NAMALWA (cell line): ENCODE measurements around the gene CACHD1.

Experiments used
- DNase-seq: peaks from one replicate; pipeline ENCODE4 v3.0.0-alpha.2; 2015; ENCODE audit warnings: low spot score

CACHD1 gene

DNA sequence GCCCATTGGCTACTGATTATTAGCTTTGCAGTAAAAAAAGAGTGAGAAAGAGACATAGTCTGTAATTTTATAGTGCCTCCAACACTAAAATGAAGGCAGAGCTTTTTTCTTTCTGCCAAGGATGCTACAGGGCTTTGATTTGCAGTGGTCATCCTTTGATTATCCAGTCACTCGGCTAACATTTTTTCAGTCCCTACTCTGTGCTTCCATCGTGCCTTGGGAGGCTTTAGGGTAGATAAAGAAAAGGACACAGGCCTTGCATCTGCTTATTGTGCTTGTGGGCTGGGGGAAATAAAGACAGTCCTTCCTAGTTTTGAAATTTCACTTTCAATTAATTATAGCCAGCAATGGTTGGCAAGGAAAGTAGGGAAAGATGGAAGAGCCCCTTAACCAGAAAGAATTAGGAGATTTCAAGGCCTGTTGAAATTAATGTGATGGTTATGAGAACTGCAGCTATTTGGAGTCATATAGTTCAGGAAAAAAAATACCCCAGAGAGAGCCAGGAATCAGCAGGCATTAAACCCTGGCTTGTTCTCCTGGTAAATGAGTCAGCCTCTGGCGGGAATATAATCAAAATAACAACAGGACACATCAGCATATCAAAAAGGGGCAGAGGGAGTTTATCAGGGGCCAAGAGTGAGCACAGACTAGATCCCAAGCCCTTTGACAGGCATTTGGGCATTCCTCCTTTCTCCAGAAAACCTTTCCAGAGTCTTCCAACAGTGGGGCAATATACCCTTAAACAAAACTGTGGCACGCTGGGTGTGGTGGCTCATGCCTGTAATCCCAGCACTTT, 27.4 kb downstream of the CACHD1 start:
- DNase-seq: no peak

GRCh38 chr1:64498325-64498724, 28.4 kb downstream of the CACHD1 start:
- no peak for DNase-seq

DNA sequence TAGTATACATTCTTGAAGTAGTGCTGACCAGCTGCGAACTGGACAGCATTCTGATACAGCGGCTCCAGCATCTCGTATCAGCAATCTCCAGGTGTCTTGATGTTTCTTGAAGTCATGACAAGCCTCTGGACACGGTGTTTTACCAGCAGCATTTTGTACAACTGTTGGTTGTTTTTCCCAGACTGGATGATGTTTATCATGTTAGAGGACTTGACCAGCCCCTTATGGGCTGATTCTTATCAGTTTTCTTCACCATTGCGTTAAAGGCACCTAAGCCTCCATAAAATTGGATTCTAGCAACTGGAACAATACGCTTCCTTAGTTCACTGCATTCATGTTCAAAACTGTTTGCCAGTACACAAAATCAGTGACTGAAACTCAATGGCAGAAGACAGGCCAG, 29.1 kb downstream of the CACHD1 start:
- DNase-seq: no peak

DNA sequence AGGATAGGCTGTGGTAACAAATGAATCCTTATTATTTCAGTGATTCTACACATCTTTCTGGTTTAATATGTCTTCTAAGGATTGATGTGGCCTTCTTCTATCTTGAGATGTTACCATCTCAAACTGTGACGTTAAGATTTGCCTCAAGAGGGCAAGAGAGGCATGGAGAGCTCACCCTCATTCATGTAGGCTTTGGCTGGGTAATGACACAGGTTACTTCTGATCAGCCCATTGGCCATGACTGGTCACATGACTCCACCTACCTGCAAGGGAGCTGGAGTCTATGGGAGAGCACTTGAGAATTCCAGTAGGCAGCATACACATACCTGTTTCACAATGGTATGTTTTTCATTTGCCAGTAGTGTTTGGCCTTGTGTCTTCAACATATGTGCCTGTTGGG, 30.0 kb downstream of the CACHD1 start:
- DNase-seq: peak; percentile 27

DNA sequence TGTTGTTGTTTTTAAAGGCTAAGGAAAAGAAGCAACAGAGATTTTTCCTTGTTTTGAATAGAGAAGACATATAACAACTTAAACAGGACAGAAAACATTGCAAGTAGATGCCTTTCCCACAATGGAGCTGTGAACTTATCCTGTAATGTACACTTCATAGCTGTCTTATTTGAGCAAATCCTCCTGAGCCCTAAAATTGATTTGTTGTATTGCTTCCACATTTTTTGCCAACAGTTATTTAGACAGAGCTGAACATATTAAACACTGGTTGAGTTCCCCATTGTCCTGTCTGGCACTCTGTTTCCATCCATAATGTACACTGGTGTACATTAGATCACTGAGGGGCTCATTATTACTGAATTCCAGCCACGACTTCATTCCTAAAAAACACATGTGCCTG, 32.2 kb downstream of the CACHD1 start:
- DNase-seq: no peak

DNA sequence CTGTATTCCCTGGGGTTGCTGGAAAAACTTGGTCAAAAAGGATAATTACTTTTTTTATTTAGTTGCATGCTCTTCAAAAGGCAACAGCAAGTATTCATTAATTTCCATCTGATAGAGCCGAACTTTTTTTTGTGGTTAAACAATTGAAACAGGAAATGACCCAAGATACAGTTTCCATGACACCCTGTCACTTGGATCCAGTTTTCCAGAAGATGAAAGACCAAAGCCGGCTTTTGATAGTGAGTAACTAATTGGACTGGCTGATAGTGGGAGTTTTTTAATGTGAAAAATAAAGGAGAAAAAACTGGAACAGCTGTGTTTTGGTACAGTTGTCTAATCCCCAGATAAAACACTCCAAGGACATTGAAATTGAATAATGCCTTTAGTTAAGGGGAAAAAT, 33.0 kb downstream of the CACHD1 start:
- no peak for DNase-seq

DNA sequence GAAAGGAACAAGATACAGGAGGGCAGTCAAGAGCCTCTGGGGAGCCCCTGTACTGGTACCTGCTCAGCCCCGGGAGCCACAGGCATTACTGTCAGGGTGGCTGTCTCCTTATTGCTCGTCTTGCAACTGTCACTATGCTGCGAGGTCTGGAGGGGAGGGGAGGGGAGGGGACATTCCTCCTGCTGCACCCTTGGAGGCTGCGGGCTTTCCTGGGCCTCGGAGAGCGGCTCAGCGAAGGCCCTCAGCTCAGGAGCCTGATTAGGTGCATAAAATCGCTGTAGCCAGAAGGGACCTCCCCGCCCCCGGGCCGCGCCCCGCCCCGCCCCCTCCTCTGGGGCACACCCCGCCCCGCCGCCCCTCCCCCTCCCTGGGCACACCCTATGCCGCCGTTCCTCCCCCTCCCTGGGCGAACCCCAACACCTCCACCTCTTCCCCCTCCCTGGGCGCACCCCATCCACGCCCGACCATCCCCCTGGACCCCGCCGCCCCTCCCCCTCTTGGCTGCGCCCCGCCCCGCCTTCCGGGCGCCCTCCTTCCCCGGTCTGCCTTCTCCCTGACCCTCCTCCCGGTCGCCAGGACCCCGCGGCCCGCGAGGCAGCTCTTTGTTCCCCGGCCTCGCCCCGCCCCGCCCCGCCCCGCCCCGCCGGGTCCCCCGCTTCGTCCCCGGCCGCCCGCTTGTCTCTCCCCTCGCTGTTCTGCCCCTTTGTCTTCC, 35.5 kb downstream of the CACHD1 start:
- DNase-seq: no peak

- no peak for DNase-seq
Measured at GRCh38 chr1:64505944-64506655, 36.2 kb downstream of the CACHD1 start.

- no peak for DNase-seq
Measured at GRCh38 chr1:64508629-64509028, 38.7 kb downstream of the CACHD1 start.

GRCh38 chr1:64511044-64511443, 41.1 kb downstream of the CACHD1 start:
- DNase-seq: no peak

DNA sequence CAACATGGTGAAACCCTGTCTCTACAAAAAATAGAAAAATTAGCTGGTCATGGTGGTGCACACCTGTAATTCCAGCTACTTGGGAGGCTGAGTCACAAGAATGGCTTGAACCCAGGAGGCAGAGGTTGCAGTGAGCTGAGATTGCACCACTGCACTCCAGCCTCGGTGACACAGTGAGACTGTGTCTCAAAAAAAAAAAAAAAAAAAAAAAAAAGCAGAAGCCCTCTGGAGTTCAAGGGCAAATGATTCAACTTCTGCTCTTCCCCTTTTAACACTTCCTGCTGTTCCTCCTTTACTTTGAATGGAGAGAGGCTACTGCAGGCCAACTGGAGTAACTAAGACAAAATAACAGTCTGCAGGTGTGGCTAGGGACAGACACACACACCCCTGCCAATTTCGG, 42.3 kb downstream of the CACHD1 start:
- peak; percentile 14 for DNase-seq

DNA sequence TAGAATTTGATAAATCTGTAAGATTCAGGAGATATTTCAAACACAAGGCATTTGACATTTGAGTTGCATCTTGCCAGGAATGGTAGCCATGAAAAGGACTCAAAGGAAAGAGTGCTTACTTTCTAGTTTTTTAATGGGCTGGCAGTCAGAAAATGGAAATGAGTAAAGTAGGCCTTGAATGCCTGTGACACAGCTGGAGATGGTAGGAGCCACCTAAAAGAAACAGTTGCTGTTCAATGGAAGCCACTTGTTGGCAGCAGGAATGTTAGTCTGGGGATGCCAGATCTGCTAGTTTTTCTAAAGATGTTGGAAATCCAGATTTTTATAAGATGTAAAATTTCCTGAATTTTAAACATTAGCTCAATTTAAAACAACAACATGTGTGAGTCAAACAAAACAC, 43.6 kb downstream of the CACHD1 start:
- no peak for DNase-seq

GRCh38 chr1:64514197-64514765, 44.4 kb downstream of the CACHD1 start:
- no peak for DNase-seq

DNA sequence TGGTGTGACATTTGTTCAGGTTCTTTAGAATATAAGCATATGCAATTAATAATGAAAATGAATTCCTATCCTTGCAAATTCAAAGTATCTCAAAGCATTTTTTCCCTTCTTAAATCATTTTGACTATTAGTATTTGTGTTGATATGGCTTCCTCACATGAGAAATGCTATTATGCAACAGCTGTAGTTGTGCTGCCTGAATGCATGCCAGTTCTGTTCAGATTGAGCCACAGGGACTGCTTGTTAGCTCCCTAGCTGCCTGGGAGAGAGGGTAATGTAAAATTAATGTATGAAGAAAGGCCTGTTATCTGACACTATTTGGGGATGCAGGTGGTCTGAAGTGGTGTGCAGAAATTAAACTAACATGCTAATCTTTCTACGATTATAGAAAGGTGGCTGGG, 45.5 kb downstream of the CACHD1 start:
- no peak for DNase-seq

DNA sequence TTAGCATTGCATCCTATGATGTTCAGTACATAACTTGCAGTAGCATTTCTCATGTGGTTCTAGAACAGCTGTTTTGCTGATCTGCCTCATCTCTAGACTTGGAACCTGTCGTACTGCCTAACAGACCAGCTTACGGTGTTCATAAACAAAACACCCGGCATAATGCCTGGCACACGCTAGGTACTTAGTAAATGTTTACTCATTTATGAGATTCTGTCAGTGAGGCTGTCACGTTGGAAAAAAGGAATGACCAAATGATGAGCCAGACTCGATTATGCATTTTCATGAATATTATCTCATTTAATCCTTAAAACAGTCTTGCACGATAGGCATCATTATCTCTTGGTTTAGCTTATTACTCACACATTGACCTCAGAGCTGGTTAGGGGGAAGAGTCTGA, 46.4 kb downstream of the CACHD1 start:
- DNase-seq: no peak

- no peak for DNase-seq
Measured at GRCh38 chr1:64516803-64517568, 47.1 kb downstream of the CACHD1 start.

DNA sequence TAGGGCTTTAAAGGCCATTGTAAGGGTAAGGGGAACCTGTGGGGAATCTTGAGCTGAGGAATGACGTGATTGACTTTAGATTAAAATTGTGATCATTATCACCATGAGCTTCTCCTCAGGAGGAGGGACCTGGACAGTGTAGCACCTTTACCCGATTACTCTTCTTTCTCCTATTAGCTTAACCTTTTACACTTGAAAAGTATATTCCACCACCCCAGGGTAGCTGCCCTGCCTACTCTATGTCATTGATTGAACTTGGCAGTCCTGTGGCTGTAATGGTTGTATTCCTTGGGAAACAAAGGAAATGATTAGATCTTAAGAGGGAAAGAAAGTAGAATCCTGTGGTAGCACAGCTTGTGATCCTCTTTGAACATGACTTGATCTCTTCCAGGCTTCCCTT, 47.7 kb downstream of the CACHD1 start:
- DNase-seq: no peak

DNA sequence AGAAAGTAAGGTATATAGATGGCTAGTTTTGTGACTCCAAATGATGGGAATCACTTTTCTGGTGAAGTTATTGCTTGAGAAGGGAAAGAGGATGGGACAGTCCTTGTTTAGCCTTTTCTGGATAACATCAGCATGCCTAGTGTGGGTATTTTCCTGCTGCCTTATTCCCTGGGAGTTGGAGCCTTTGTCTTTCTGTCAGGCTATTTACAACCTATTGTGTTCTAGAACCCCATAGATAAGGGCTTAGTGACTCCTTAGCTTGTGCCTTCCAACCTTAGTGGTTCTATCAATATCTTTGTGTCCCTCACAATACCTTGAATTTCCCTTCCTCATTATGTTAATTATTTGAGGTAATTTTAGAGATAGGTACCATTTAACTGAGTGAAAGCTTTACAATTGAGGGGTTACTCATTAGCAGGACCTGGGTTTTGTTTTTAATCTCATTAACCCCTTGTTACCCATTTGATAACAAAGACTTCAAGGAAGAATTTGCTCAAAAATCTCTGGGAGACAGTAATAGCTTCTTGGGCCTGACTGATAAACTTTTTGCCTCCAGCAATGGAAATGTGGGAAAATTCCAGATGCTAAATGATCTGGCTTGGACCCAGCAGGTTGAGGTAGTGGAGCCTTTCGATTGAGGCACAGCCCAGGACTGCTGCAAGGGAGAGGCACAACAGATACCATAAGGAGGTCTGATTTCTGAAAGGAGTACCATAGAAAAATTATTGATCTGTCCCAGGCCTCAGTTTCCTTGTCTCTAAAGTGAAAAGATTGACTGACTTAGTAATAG, 49.0 kb downstream of the CACHD1 start:
- DNase-seq: no peak

- no peak for DNase-seq
Measured at GRCh38 chr1:64519901-64520300, 50.0 kb downstream of the CACHD1 start.

- DNase-seq: no peak
Measured at GRCh38 chr1:64522740-64523139, 52.8 kb downstream of the CACHD1 start.
